Smooth muscle cell (in vitro differentiated cells): ENCODE measurements around the gene SLC35F4. TPM values are rescaled to one million over a fixed set of nuclear protein-coding genes. Genes with fewer than 3 reads are reported as not detected.

Source experiments
- DNase-seq: peaks from one replicate; lab custom pipeline; 2025; ENCODE audit not compliant: unreplicated experiment; lab: John Stamatoyannopoulos, UW
- H2AFZ ChIP-seq: fragments of 200-600 bp; sonication (generic); 2 replicates; pipeline ENCODE4 v1.6.0; 2016; ENCODE audit warnings: antibody characterized with exemption, low read depth, mild to moderate bottlenecking
- H3F3A ChIP-seq: fragments of 200-600 bp; sonication (generic); 2 replicates; pipeline ENCODE4 v1.6.0; 2017; ENCODE audit warnings: antibody characterized with exemption, low read depth
- H3K27ac ChIP-seq: fragments of 200-600 bp; sonication (generic); 2 replicates; pipeline ENCODE4 v1.5.1; 2016; ENCODE audit warnings: low read depth, mild to moderate bottlenecking
- H3K27me3 ChIP-seq: fragments of 200-600 bp; sonication (generic); 2 replicates; pipeline ENCODE4 v1.6.1; 2016; ENCODE audit warnings: low read depth, mild to moderate bottlenecking
- H3K36me3 ChIP-seq: fragments of 200-600 bp; sonication (generic); 2 replicates; pipeline ENCODE4 v1.5.1; 2016; ENCODE audit warnings: low read depth
- H3K4me1 ChIP-seq: fragments of 200-600 bp; sonication (generic); 2 replicates; pipeline ENCODE4 v1.5.1; 2016; ENCODE audit warnings: low read depth
- H3K4me2 ChIP-seq: fragments of 200-600 bp; sonication (generic); 2 replicates; pipeline ENCODE4 v1.6.0; 2016; ENCODE audit warnings: mild to moderate bottlenecking
- H3K4me3 ChIP-seq: fragments of 200-600 bp; sonication (generic); 2 replicates; pipeline ENCODE4 v1.5.1; 2016; ENCODE audit warnings: mild to moderate bottlenecking
- H3K79me2 ChIP-seq: fragments of 200-600 bp; sonication (generic); 2 replicates; pipeline ENCODE4 v1.6.0; 2016; ENCODE audit warnings: low read depth, mild to moderate bottlenecking
- H3K9ac ChIP-seq: fragments of 200-600 bp; sonication (generic); 2 replicates; pipeline ENCODE4 v1.6.0; 2016; ENCODE audit warnings: low read depth
- H3K9me3 ChIP-seq: fragments of 200-600 bp; sonication (generic); replicated peaks from 2 replicates; pipeline ENCODE4 v1.5.1; 2016; ENCODE audit warnings: low read depth
- H4K20me1 ChIP-seq: fragments of 200-600 bp; sonication (generic); 2 replicates; pipeline ENCODE4 v1.6.0; 2016; ENCODE audit warnings: low read depth
- WGBS: methylation state at CpG from one replicate; pipeline ENCODE4 v1.1.7; 2016; ENCODE audit warnings: low lambda C conversion rate; 5-methylcytosine and 5-hydroxymethylcytosine counted together
- polyA plus RNA-seq: library from polyadenylated mRNA; unstranded; fragments of >200 nt; fragmentation: Nextera tagmentation; extraction: Ambion mirVana; gene quantifications from 2 replicates; pipeline ENCODE4 v1.2.1, GENCODE V29; 2016
- total RNA-seq: library from RNA; depleted of rRNA; stranded (reverse); fragments of >200 nt; gene quantifications from 2 replicates; pipeline ENCODE4 v1.2.3, GENCODE V29; 2014
- TF ChIP-seq, protein P1 (sequence below): fragments of 200-600 bp; sonication (generic); IDR thresholded peaks from 2 replicates; pipeline ENCODE4 v1.5.1; 2017; ENCODE audit warnings: borderline replicate concordance, mild to moderate bottlenecking, antibody characterized with exemption; ENCODE audit not compliant: insufficient read depth, poor library complexity, severe bottlenecking

SLC35F4 gene
- total and polyA plus RNA-seq, 2 experiments from 2014 or later: not detected

GRCh38 chr14:57818511-57818910 lies 47.4 kb downstream of the SLC35F4 start:
- H3K36me3 ChIP-seq: no peaks in the 10 kb centered on the region
- peaks cover 13% of the 10 kb centered on the region for H3K4me1 ChIP-seq
- no peak for DNase-seq
- 88% methylated on average over 1 of the region's 1 CpG for WGBS
- no peak overlapping the region for H3K9ac ChIP-seq
- no peak overlapping the region for H3K27ac ChIP-seq
- no peaks in the 10 kb centered on the region for H3K79me2 ChIP-seq
- H4K20me1 ChIP-seq: no peaks in the 10 kb centered on the region
- no peaks in the 10 kb centered on the region for H3K9me3 ChIP-seq
- TF ChIP-seq, protein P1, sequence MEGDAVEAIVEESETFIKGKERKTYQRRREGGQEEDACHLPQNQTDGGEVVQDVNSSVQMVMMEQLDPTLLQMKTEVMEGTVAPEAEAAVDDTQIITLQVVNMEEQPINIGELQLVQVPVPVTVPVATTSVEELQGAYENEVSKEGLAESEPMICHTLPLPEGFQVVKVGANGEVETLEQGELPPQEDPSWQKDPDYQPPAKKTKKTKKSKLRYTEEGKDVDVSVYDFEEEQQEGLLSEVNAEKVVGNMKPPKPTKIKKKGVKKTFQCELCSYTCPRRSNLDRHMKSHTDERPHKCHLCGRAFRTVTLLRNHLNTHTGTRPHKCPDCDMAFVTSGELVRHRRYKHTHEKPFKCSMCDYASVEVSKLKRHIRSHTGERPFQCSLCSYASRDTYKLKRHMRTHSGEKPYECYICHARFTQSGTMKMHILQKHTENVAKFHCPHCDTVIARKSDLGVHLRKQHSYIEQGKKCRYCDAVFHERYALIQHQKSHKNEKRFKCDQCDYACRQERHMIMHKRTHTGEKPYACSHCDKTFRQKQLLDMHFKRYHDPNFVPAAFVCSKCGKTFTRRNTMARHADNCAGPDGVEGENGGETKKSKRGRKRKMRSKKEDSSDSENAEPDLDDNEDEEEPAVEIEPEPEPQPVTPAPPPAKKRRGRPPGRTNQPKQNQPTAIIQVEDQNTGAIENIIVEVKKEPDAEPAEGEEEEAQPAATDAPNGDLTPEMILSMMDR: no peak
- H3F3A ChIP-seq: no peaks in the 10 kb centered on the region
- H2AFZ ChIP-seq: no peak overlapping the region
- H3K27me3 ChIP-seq: peaks cover 4% of the 10 kb centered on the region
- no peak overlapping the region for H3K4me3 ChIP-seq
- H3K4me2 ChIP-seq: no peak overlapping the region

DNA sequence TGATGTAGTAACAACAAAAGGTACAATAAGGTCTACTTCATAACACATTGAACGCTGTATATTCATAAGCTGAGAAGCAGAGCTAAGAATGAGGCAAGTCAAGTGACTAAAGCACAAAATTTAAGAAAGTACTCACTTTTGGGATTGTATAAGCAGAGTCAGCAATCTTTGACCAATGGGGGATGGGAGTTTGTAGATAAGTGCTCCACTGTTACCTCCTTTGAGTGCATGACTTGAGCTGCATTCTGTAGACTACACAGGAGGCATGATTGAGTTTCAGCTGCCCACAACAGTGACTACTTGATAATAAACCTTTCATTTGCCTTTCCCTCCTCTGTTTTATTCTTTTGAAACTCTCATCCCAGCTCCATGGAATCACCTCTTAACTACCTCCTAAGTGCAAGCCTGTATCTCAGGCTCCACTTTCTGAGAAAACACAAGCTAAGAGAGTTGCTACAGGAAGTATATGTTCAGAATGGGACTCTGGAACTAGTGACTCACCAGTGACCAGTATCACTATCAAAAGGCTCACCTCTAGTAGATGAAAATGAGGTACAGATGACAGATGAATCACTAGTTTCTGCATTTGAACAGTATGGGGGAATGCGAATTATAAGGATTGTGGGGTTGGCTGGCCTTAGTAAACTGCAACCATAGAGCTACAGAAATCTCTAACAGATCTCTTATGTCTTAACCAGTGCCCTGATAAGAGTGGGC lies 49.2 kb downstream of the SLC35F4 start:
- peaks cover 13% of the 10 kb centered on the region for H3K4me1 ChIP-seq
- no peaks in the 10 kb centered on the region for H3K9me3 ChIP-seq
- peaks cover 4% of the 10 kb centered on the region for H3K27me3 ChIP-seq
- H3K4me2 ChIP-seq: no peak overlapping the region
- 92% methylated on average over 2 of the region's 2 CpGs for WGBS
- no peaks in the 10 kb centered on the region for H3F3A ChIP-seq
- no peak for DNase-seq
- no peaks in the 10 kb centered on the region for H3K36me3 ChIP-seq
- no peak overlapping the region for H3K4me3 ChIP-seq
- no peaks in the 10 kb centered on the region for H3K79me2 ChIP-seq
- no peaks in the 10 kb centered on the region for H4K20me1 ChIP-seq
- H3K9ac ChIP-seq: no peak overlapping the region
- H2AFZ ChIP-seq: no peak overlapping the region
- H3K27ac ChIP-seq: no peak overlapping the region
- TF ChIP-seq, protein P1: no peak

DNA sequence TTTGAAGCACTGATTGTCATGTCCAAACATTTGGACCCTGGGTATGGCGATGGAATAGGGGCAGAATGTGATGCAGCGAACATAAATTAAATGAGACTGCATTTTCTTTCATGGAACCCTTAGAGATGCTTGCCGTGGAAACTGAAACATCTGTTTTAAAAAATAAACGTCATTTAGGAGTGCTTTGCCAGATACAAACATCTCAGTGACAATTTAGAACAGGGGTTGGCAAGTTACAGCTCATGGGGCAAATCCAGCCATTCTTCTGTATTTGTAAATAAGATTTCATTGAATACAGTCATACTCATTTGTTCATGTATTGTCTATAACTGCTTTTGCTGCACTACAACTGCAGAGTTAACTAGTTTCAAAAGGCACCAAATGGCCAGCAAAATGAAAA lies 51.2 kb downstream of the SLC35F4 start:
- H3K27ac ChIP-seq: no peak overlapping the region
- 80% methylated on average over 4 of the region's 4 CpGs for WGBS
- no peaks in the 10 kb centered on the region for H3K36me3 ChIP-seq
- H4K20me1 ChIP-seq: no peaks in the 10 kb centered on the region
- DNase-seq: no peak
- H3F3A ChIP-seq: no peaks in the 10 kb centered on the region
- TF ChIP-seq, protein P1: no peak
- no peak overlapping the region for H3K4me3 ChIP-seq
- H2AFZ ChIP-seq: no peak overlapping the region
- H3K9me3 ChIP-seq: no peaks in the 10 kb centered on the region
- H3K9ac ChIP-seq: no peak overlapping the region
- H3K4me1 ChIP-seq: peaks cover 13% of the 10 kb centered on the region
- no peaks in the 10 kb centered on the region for H3K79me2 ChIP-seq
- no peaks in the 10 kb centered on the region for H3K27me3 ChIP-seq
- no peak overlapping the region for H3K4me2 ChIP-seq

DNA sequence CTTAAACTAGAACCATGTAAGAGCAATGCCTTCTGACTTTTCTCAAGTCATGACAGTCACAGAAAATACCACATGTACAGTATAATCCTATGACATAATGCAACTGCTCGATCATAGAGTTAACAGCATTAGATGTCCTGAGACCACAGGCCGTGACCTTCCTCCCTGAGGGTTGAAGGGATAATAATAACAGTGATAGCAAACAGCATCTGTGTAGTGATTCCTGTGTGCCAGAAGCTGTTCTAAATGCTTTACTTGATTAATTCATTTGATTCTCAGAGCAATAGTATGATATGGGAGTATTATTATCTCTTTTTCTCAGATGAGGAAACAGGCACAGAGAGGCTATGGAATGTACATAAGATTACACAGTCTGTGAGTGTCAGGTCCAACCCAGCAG lies 53.2 kb downstream of the SLC35F4 start:
- Histone ChIP-seq H3K9ac (no peak overlapping the region), H3K27me3 (no peaks in the 10 kb centered on the region), H4K20me1 (no peaks in the 10 kb centered on the region), H3K4me3 (no peak overlapping the region), H3K9me3 (no peaks in the 10 kb centered on the region), H3K36me3 (no peaks in the 10 kb centered on the region), H3K27ac (no peak overlapping the region), H3K4me2 (no peak overlapping the region), H3K4me1 (peaks cover 13% of the 10 kb centered on the region), H3F3A (no peaks in the 10 kb centered on the region), H2AFZ (no peak overlapping the region), H3K79me2 (no peaks in the 10 kb centered on the region)
- WGBS: 41% methylated on average over 2 of the region's 2 CpGs
- TF ChIP-seq, protein P1: no peak
- DNase-seq: no peak
